ENCODE results near the gene AGT. TPM values are rescaled to one million over a fixed set of nuclear protein-coding genes. Genes with fewer than 3 reads are reported as not detected.
A peak's percentile ranks its signal among the peaks of the same experiment; 100 is the strongest.

Gene AGT
- total RNA-seq, 1 experiment from 2014 or later, result not detected

DNA sequence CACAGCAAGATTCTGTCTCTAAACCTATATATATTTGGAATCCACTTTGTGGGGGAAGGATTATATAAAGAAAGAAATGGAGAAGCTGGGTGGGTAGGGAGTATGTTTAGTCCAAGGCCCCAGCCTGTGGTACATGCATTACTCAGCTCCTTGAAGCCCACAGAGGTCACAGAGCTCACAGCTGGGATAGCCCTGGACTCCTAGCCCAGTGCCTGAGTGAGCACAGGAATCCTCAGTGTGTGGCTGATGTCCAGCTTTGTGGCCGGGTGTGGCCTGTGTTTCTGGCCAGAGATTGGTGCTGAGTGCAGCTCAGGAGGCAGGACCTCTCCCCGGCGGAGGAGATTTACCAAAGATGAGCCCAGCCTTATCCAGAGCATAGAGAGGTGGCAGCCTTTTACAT, 40.9 kb upstream of the AGT start:
- CTCF ChIA-PET, result no interaction called here
- no peak overlapping the region for H2AFZ ChIP-seq
- DNase-seq, result peak in 1 of 2 experiments; percentile 30

GRCh38 chr1:230753586-230754251, 39.8 kb upstream of the AGT start:
- POLR2A ChIA-PET (ENCODE audit: unreplicated experiment), result no interaction called here
- Histone ChIP-seq H3K4me2 (no peak overlapping the region), H3F3A (ENCODE audit: insufficient read depth, low read depth) (0 out of 2 replicates have a peak, but pooled peaks cover 4% of the 10 kb centered on the region), H3K9me2 (ENCODE audit: insufficient read depth) (no peaks in the 10 kb centered on the region), H3K36me3 (ENCODE audit: low read depth) (no peaks in the 10 kb centered on the region), H4K20me1 (ENCODE audit: insufficient read depth) (no peaks in the 10 kb centered on the region), H3K27ac (no peak overlapping the region), H3K4me3 (no peak overlapping the region), H3K79me2 (ENCODE audit: low read depth) (no peaks in the 10 kb centered on the region), H3K9me3 (ENCODE audit: insufficient read depth, low read depth) (no peaks in the 10 kb centered on the region), H3K27me3 (ENCODE audit: insufficient read depth, low read depth) (no peaks in the 10 kb centered on the region), H2AFZ (no peak overlapping the region), H3K4me1 (replicated peaks; ENCODE audit: insufficient read depth) (peaks cover 39% of the 10 kb centered on the region)
- CTCF ChIA-PET, result no interaction called here
- no peak for DNase-seq
- BruUV-seq (replicated peaks), result no TSS peak
- intact Hi-C loops (cut with micrococcal nuclease; ENCODE audit: unreplicated experiment), result loop anchor here (5.0 kb wide), 2 partner anchors 111 to 224 kb away; partner anchors contain the start of genes ARV1, COG2 and TTC13
- TF ChIP-seq CTCF (conservative IDR thresholded peaks at IDR 0.05) (no peak), EZH2 (IDR thresholded peaks at IDR 0.05; ENCODE audit: low read depth) (no peak)

More for the DNA sequence above, 40.9 kb upstream of the AGT start:
- no peaks in the 10 kb centered on the region for H3K79me2 ChIP-seq (ENCODE audit: low read depth)
- intact Hi-C loops (cut with micrococcal nuclease; ENCODE audit: unreplicated experiment), result loop anchor here (5.0 kb wide), 2 partner anchors 112 to 223 kb away; partner anchors contain the start of genes ARV1, COG2 and TTC13
- TF ChIP-seq EZH2 (IDR thresholded peaks at IDR 0.05; ENCODE audit: low read depth) (no peak), CTCF (conservative IDR thresholded peaks at IDR 0.05) (no peak)
- no peak overlapping the region for H3K4me2 ChIP-seq
- H3K36me3 ChIP-seq (ENCODE audit: low read depth), result no peaks in the 10 kb centered on the region
- H3K27me3 ChIP-seq (ENCODE audit: insufficient read depth, low read depth), result no peaks in the 10 kb centered on the region
- 0 out of 2 replicates have a peak, but pooled peaks cover 4% of the 10 kb centered on the region for H3F3A ChIP-seq (ENCODE audit: insufficient read depth, low read depth)
- H4K20me1 ChIP-seq (ENCODE audit: insufficient read depth), result no peaks in the 10 kb centered on the region
- H3K27ac ChIP-seq, result no peak overlapping the region
- H3K4me1 ChIP-seq (replicated peaks; ENCODE audit: insufficient read depth), result peaks cover 38% of the 10 kb centered on the region
- POLR2A ChIA-PET (ENCODE audit: unreplicated experiment), result interaction anchor here (0.8 kb wide), 1 partner anchor 72 kb away, joined by 9 read pairs; no protein-coding TSS in a partner anchor
- no TSS peak for BruUV-seq (replicated peaks)
- no peaks in the 10 kb centered on the region for H3K9me2 ChIP-seq (ENCODE audit: insufficient read depth)
- no peaks in the 10 kb centered on the region for H3K9me3 ChIP-seq (ENCODE audit: insufficient read depth, low read depth)
- no peak overlapping the region for H3K4me3 ChIP-seq

GRCh38 chr1:230753191-230753585, 39.3 kb upstream of the AGT start:
- CTCF ChIA-PET, result interaction anchor here (1.0 kb wide), 1 partner anchor 71 kb away, joined by 3 read pairs; no protein-coding TSS in a partner anchor
- H3K4me2 ChIP-seq, result no peak overlapping the region
- no peaks in the 10 kb centered on the region for H3K27me3 ChIP-seq (ENCODE audit: insufficient read depth, low read depth)
- intact Hi-C loops (cut with micrococcal nuclease; ENCODE audit: unreplicated experiment), result loop anchor here (5.0 kb wide), 2 partner anchors 111 to 224 kb away; partner anchors contain the start of genes ARV1, COG2 and TTC13
- H3K36me3 ChIP-seq (ENCODE audit: low read depth), result no peaks in the 10 kb centered on the region
- no peaks in the 10 kb centered on the region for H3K79me2 ChIP-seq (ENCODE audit: low read depth)
- no peaks in the 10 kb centered on the region for H3K9me3 ChIP-seq (ENCODE audit: insufficient read depth, low read depth)
- H3K4me3 ChIP-seq, result no peak overlapping the region
- BruUV-seq (replicated peaks), result no TSS peak
- H2AFZ ChIP-seq, result no peak overlapping the region
- DNase-seq, result no peak
- POLR2A ChIA-PET (ENCODE audit: unreplicated experiment), result no interaction called here
- TF ChIP-seq CTCF (conservative IDR thresholded peaks at IDR 0.05) (no peak), EZH2 (IDR thresholded peaks at IDR 0.05; ENCODE audit: low read depth) (no peak)
- H3K9me2 ChIP-seq (ENCODE audit: insufficient read depth), result no peaks in the 10 kb centered on the region
- no peaks in the 10 kb centered on the region for H4K20me1 ChIP-seq (ENCODE audit: insufficient read depth)
- H3F3A ChIP-seq (ENCODE audit: insufficient read depth, low read depth), result 0 out of 2 replicates have a peak, but pooled peaks cover 4% of the 10 kb centered on the region
- no peak overlapping the region for H3K27ac ChIP-seq
- H3K4me1 ChIP-seq (replicated peaks; ENCODE audit: insufficient read depth), result peaks cover 39% of the 10 kb centered on the region

Measured in PC-9 (cell line).